H1 (cell line): ENCODE measurements around the gene PTPRD.

Source experiments
- ASH2L ChIP-seq: fragments of 200-600, 300-600 bp; sonication (generic); IDR thresholded peaks from one replicate; pipeline ENCODE4 v1.7.1; 2017; ENCODE audit warnings: low read length
- EGR1 ChIP-seq: IDR thresholded peaks from 2 replicates; pipeline ENCODE4 v1.6.1; 2011; ENCODE audit warnings: low read depth, low read length, borderline replicate concordance
- EZH2 ChIP-seq: fragments of 200-600 bp; sonication (generic); IDR thresholded peaks from 2 replicates; pipeline ENCODE4 v1.7.1; 2012; ENCODE audit warnings: low read depth, mild to moderate bottlenecking, moderate library complexity, low read length, inconsistent platforms; ENCODE audit not compliant: severe bottlenecking
- FOSL1 ChIP-seq: IDR thresholded peaks from 2 replicates; pipeline ENCODE4 v1.6.1; 2011; ENCODE audit warnings: mild to moderate bottlenecking, low read depth, low read length, moderate library complexity; ENCODE audit not compliant: insufficient read depth
- HDAC2 ChIP-seq, 2 experiments: fragments of 300-600 bp in 1 of 2; sonication (generic) in 1 of 2; IDR thresholded peaks; 2 replicates each; pipeline ENCODE4 v1.6.1; 2011 to 2012; ENCODE audit warnings: low read depth in 2 of 2, low read length in 2 of 2, mild to moderate bottlenecking in 2 of 2, moderate library complexity in 2 of 2, borderline replicate concordance in 1 of 2, inconsistent platforms in 1 of 2
- NRF1 ChIP-seq: IDR thresholded peaks from 2 replicates; pipeline ENCODE4 v1.6.1; 2011; ENCODE audit warnings: mild to moderate bottlenecking, low read depth, low read length, improper control_type of control experiment
- POLR2A ChIP-seq, 2 experiments: IDR thresholded peaks; 1 replicate in 1 of 2; 2 replicates in 1 of 2; pipeline ENCODE4 v1.6.1; 2011; ENCODE audit warnings: low read depth in 2 of 2, low read length in 2 of 2, mild to moderate bottlenecking in 2 of 2; ENCODE audit errors: control extremely low read depth in 1 of 2
- TAF1 ChIP-seq: IDR thresholded peaks from 2 replicates; pipeline ENCODE4 v1.6.1; 2011; ENCODE audit warnings: mild to moderate bottlenecking, low read depth, low read length
- TCF12 ChIP-seq: IDR thresholded peaks from 2 replicates; pipeline ENCODE4 v1.6.1; 2011; ENCODE audit warnings: low read depth, mild to moderate bottlenecking, low read length
- TF ChIP-seq, protein P1 (sequence below), 3 experiments: IDR thresholded peaks; 1 replicate in 2 of 3; 2 replicates in 1 of 3; pipeline versions ENCODE4 v1.5.1 to v1.6.1; 2011; ENCODE audit warnings: low read length in 3 of 3, mild to moderate bottlenecking in 3 of 3, inconsistent platforms in 2 of 3, low read depth in 1 of 3, moderate library complexity in 1 of 3; ENCODE audit not compliant: insufficient read depth in 1 of 3; ENCODE audit errors: control extremely low read depth in 1 of 3
- TF ChIP-seq, protein P2 (sequence below): IDR thresholded peaks from 2 replicates; pipeline ENCODE4 v1.6.1; 2011; ENCODE audit warnings: low read length, improper control_type of control experiment
- TF ChIP-seq, protein P3 (sequence below): IDR thresholded peaks from 2 replicates; pipeline ENCODE4 v1.6.1; 2012; ENCODE audit warnings: inconsistent platforms

DNA sequence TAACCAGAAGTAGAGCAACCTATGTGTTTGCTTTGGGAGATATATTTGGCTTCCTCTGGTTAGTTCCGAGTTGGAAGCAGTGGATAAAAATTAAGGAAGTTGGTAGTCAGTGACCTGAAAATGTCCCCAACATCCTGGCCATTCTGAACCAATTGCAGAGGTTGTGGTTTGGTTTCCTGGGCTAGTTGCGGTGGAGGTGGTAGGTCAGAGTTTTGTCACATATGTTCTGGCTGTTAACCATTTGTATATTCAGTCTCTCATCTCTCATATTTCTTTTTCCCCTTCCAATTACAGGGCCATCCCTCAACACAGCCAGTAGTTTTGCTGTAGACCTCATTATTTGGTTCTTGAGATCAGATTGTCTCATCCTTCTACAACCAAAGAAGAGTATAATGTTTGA, 1026.9 kb downstream of the PTPRD start:
- TF ChIP-seq EGR1 (no peak), ASH2L (no peak), POLR2A (IDR thresholded peaks at IDR 0.05; ENCODE audit: control extremely low read depth in 1 of 2, low read depth in 2 of 2, low read length in 2 of 2) (no peak), HDAC2 (IDR thresholded peaks at IDR 0.05; ENCODE audit: borderline replicate concordance in 1 of 2, low read depth in 2 of 2, low read length in 2 of 2) (no peak), NRF1 (no peak), TCF12 (no peak), EZH2 (no peak), FOSL1 (no peak), TAF1 (no peak)
- TF ChIP-seq, protein P1, sequence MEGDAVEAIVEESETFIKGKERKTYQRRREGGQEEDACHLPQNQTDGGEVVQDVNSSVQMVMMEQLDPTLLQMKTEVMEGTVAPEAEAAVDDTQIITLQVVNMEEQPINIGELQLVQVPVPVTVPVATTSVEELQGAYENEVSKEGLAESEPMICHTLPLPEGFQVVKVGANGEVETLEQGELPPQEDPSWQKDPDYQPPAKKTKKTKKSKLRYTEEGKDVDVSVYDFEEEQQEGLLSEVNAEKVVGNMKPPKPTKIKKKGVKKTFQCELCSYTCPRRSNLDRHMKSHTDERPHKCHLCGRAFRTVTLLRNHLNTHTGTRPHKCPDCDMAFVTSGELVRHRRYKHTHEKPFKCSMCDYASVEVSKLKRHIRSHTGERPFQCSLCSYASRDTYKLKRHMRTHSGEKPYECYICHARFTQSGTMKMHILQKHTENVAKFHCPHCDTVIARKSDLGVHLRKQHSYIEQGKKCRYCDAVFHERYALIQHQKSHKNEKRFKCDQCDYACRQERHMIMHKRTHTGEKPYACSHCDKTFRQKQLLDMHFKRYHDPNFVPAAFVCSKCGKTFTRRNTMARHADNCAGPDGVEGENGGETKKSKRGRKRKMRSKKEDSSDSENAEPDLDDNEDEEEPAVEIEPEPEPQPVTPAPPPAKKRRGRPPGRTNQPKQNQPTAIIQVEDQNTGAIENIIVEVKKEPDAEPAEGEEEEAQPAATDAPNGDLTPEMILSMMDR (IDR thresholded peaks at IDR 0.05; ENCODE audit: control extremely low read depth in 1 of 3, insufficient read depth in 1 of 3, low read depth in 1 of 3, low read length in 3 of 3): no peak
- TF ChIP-seq, protein P2, sequence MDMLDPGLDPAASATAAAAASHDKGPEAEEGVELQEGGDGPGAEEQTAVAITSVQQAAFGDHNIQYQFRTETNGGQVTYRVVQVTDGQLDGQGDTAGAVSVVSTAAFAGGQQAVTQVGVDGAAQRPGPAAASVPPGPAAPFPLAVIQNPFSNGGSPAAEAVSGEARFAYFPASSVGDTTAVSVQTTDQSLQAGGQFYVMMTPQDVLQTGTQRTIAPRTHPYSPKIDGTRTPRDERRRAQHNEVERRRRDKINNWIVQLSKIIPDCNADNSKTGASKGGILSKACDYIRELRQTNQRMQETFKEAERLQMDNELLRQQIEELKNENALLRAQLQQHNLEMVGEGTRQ: no peak
- TF ChIP-seq, protein P3, sequence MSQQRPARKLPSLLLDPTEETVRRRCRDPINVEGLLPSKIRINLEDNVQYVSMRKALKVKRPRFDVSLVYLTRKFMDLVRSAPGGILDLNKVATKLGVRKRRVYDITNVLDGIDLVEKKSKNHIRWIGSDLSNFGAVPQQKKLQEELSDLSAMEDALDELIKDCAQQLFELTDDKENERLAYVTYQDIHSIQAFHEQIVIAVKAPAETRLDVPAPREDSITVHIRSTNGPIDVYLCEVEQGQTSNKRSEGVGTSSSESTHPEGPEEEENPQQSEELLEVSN: no peak
